HG03066 (cell line): ENCODE results near the gene TRIO.

Experiments used
- ATAC-seq: cut with Tn5 transposase; IDR thresholded peaks from one replicate; pipeline ENCODE4 v1.9.1; 2021; ENCODE audit warnings: low read depth; ENCODE audit not compliant: unreplicated experiment

Gene TRIO

DNA sequence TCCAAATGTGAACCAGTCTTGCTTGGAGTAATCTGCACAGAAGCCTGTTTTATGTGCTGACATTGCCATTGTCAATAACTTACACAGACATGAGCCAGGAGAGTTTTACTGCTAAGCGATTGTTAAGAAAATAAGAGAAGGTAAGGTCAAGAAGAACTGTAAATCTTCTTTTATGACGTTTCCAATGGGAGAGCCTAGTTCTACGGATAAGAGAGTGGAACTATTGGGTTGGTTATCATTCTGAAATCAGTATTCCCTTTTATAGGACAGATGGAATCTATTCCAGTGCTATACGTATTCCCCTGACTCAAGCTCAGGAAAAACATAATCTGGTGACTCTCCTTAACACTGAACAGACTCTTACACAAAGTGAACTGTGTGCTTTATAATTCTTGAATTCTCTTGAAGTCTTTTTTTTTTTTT lies 300.5 kb downstream of the TRIO start:
- no peak for ATAC-seq

DNA sequence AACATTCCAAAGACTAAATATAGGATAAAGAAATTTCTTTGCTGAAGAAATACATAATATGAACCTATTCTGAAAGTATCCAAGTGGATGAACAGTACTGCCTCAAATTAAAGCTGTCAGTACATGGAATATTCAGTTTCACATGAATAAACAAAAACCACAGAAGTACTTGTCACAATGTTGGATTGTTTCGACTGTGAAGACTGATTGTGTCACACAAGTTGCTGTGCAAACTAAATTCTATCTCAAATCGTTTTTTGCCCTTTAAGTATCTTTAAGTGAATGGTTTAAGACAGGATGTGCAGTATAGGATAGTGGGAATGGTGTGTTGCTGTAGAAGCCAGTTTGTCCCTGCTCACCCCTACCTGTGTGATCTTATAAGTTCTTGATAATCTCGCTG lies 301.0 kb downstream of the TRIO start:
- ATAC-seq: no peak

DNA sequence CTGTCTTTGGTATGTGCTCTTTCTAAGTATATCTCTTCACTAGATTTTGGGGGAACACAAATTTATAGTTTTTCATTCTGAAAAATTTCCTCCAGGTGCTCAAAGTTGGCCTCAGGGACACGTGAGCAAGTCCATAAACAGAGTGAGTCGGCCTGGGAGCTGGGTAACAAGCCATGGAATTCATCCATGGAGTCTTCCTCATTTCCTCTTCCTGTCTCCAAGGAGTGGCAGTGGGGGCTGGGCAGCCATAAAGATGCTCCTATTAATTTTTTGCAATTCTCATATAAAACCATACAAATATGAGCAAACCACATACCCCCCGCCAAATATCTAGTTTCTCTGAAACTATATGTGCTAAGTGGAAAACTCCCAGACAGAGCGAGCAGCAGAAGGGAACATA lies 301.9 kb downstream of the TRIO start:
- ATAC-seq: no peak

DNA sequence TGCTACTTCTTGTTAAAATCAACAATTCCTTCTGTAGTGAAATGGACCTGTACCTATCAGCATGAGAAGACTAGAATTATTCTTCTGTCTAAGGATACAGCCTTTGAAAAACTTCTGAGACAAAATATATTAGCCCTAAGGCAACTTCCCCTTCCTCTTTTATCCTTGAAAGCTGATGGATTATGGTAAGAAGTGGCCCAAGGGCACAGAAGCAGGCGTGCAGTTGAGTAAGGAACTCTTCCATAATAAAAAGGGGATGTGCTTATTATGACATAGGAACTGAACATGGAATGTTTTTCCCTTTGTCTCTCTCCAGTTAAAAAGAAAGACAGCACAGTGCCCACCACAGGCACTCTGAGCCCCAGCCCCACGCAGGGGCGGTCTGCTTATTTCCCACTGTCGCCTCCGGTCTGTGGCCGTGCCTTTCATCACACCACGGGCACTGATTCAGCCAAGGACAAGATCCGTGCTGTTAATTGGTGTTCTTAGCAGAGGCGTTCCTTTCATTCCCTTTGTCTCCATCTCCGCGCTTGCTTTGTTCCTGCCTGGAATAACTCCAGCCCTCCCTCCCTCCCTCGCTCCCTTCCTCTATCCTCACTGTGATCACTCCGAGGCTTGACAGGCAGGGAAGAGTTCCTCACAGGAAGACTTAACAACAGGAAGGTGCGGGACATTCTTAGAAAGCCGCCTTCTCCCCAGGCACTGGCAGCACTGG lies 302.6 kb downstream of the TRIO start:
- ATAC-seq: no peak

DNA sequence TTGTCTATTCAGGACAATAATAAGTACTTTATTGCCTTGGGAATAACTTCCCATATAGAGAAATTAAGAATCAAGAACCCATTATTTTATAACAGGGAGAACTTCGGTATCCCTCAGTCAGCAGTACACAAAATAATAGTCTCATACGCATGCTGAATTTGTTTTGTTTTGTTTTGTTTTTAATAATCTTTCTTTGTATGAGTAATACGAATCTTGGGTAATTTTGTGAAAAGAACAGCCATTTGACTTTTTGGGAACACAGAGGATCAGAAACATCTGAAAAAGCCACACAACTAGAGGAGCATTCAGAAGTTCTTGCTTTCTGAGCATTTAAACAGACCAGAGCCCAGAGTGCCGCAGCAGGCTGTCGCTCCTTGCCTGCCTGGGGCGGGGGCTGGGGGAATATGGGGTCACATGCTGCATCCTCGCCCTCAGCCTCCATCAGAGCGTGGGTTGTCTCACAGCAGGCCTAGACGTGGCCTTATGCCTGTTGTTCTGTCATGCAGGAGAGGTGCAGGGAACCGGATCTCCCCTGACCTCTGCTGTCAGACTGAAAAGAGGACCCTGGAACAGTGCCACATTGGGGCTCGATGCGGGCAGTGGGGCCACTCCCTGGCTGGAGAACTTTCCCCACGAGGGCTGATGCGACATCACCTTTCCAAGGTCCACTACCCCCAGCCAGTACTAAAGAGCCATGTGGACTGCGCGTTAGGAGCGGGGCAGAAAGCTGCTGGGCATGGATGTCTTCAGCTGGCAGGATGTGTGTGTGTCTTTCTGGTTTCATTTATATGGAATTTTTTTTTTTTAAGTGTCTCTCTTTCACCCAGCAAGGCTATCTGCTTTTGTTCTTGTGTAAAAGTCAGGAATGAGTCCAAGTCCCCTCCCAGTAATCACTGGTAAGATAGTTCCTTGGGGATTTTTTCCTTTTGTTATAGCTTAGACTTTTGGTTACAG lies 305.1 kb downstream of the TRIO start:
- ATAC-seq: peak; percentile 64

DNA sequence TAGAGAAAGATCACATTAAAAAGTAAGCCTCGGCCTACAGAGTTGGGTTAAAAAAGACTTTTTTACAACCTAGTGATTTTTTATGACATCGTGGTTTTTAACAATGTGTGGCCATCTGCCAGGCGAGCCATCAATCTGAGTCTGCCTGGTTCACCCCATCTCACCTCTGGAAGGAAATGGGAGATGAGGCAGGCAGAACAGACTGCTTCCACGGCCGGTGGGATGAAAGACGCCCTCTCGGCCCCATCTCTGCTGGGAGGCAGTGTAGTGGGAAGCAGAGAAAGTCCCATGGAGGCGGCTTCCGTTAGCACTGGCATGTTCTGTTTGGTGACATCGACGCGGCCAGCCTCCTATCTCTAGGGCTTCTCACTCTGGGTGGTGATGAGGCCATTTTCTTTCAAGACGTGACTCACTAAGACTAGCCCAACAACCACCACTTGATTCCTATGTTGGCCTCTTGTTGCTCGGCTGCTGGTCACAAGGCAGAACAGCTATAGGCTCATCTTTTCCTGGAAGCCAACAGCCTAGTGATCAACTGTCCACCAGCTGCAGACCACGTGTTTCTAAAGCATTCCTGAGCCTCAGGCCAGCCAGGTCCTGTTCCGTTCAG lies 306.0 kb downstream of the TRIO start:
- no peak for ATAC-seq

DNA sequence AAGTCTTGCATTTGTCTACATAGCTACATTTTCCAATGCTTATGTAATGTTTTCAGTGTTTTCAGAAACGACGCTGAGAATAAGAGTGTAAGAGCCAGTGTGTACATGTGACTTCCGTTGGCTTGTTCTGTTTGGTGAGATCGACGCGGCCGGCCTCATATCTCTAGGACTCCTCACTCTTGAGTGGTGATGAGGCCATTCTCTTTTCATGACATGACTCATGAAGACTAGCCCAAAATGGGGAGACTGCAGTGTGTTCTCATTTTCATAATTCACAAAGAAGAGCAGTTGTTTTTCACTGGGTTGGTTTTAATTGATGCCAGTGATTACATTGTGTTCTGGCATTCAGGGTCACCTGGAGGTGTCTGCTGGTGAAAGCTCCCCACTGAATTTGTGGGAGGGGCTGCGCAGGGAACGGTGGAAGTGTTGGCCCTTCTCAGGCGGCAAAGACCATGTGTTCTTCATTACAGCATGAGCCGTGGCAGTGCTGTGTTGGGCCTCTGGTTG lies 306.9 kb downstream of the TRIO start:
- ATAC-seq: no peak

DNA sequence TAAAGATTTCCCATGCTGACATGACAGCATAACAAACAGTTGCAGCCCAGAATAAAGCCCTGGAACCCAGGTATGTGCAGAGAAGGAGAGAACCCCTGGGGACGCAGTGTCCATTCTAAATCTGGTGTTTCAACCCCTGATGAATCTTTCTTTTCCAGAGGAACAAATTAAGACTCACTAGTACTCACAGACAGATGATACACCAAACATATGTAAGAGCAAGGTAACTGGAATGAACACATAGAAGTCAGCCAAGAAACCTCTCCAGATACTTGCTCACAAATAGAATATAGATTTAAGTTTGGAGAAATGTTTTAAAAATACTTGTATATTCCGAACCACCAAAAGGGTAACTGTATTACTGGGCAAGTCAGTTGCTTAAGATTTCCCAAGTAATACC lies 307.6 kb downstream of the TRIO start:
- ATAC-seq: no peak

DNA sequence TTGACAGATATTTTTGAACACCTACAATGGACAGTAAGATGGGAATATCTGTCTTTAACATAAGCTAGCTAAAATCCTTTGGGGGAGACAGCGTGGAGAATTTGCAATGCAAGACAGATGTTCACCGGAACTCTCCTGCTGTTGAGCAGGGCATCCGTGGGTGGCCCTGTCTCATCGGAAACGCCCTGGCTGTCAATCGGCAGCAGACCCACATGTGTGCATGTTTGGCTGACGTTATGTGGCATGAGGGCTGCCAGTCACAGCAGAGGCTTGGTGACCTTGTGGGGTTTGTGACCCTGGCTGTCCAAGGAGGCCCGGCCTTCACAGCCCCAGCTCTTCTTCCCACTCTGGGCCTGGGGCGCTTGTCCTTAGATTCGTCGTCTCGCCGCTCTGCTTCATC lies 308.7 kb downstream of the TRIO start:
- ATAC-seq: no peak

DNA sequence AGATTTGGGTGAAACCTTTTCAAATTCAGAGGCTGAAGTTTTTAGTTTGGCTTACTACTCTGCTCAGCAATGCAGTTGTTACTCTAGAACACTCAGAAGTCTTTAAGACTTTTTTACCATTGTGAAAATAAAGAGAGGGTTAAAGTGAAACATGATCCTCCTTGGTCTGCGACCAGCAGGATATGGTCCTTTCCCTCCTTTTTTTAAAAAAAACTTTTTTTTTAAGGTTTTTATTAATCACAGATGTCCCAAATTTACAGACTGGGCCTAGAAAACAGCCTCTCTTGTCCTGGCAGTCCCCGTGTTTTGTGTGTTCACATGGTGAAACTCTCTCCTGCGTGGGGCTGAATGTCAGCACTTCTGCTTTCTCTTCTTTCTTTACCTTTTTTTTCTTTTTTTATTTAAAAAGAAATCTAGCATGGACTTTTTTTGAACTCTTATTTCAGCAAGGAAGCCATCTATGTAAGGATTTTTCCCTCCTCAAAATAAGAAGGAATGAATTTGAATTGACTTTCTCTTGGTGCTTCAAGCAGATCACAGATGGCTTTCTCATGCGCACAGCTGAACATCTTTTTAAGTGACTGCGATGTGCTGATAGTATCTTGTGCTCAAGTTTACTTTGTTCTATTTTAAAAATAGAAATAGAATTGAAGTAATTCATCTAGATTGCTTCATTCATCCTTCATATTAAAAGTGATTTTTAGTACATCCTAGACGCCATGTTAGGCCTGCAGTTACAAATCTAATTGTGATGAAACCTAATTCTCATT lies 309.7 kb downstream of the TRIO start:
- no peak for ATAC-seq

DNA sequence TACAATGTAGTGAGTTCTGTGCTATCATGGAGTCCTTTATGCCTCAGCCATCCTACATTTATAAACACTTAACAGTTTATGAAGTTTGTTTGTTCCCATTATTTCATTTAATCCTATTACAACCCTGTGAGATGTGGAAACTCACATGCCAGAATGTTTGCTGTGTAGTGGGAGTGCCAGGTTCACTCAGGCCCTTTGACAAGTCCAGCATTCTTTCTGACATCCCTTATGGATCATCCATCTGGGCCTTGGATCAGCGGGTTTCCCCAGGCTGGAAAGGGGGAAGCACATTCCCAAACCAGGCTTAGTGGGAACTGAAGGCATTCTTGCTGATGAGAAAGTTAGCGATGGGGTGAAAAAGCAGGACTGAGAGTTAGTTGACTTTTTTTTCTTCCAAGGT lies 310.3 kb downstream of the TRIO start:
- ATAC-seq: no peak

DNA sequence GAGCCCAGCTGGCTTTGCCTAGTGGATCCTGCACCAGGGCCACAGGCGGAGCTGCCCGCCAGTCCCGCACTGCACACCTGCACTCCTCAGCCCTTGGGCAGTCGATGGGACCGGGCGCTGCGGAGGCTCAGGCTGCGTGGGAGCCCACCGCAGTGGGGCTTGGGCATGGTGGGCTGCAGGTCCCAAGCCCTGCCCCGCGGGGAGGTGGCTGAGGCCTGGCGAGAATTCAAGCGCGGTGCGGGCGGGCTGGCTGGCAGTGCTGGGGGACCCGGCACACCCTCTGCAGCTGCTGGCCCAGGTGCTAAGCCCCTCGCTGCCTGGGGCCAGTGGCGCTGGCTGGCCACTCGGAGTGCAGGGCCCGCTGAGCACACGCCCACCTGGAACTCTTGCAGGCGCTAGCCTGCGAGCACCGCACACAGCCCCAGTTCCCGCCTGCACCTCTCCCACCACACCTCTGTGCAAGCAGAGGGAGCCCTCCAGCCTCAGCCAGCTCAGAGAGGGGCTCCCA lies 312.7 kb downstream of the TRIO start:
- no peak for ATAC-seq

DNA sequence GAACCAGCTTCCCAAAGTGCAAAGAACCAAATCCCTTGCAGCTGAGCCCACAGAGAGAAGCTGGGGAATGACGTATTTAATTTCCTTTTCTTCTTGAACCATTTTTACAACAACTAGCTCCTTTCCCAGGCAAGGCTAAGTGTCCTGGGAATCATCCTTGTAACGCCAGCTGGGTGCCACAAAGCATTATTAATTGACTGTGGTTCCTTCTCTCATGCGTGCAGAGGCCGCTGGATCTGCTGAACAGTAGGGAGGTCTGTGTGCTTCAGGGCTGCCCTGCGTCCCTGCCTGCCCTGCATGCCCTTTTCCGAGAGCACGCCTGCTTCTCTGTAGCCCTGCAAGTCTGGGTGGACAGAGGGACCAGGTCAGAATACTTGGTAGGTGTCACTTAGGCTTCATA lies 314.3 kb downstream of the TRIO start:
- ATAC-seq: no peak

DNA sequence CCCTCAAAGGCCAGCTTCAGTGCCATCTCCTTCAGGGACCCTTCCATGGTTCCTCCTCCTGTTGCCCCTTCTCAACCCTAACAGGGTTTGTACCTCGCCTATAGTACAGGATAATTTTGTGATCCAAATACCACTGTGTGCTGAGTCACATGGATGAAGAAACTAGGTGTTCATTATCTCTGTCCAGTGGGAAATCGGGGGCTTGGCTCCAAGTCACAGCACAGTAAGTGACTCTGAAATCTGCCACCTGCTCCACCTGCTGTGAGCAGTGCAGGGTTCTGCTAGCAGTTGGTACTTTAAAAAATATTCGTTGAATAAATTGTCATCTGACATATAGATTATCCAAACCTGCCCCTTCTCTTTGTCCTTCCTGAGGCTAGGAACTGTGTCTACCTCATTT lies 315.3 kb downstream of the TRIO start:
- no peak for ATAC-seq

DNA sequence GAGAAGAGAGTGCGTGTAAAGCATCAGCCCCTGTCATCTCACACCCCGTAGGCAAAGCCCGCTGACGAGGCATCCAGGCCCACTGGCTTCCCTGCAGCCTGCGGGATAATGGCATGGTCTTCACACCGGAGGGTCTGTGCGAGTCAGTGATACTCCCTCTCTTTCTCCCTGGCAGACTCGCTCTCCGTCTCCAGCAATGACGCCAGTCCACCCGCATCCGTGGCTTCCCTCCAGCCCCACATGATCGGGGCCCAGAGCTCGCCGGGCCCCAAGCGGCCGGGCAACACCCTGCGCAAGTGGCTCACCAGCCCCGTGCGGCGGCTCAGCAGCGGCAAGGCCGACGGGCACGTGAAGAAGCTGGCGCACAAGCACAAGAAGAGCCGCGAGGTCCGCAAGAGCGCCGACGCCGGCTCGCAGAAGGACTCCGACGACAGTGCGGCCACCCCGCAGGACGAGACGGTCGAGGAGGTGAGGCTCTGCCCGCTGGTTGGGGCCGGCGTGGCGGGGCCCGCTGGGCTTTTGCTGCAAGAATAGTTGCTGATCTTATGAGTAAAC lies 317.8 kb downstream of the TRIO start:
- ATAC-seq: no peak

DNA sequence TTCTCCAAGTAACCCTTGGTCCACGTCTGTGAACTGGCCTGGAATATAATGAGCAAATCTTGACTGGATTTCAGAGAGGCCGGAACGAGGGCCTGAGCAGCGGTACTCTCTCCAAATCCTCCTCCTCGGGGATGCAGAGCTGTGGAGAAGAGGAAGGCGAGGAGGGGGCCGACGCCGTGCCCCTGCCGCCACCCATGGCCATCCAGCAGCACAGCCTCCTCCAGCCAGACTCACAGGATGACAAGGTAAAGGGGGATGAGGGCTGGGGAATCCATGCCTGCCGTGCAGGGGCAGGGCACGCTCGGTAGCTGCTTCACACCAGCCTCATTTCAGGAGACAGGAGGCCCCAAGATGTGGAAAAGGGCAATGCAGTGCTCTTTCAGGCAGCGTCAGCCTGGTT lies 319.5 kb downstream of the TRIO start:
- ATAC-seq: no peak

DNA sequence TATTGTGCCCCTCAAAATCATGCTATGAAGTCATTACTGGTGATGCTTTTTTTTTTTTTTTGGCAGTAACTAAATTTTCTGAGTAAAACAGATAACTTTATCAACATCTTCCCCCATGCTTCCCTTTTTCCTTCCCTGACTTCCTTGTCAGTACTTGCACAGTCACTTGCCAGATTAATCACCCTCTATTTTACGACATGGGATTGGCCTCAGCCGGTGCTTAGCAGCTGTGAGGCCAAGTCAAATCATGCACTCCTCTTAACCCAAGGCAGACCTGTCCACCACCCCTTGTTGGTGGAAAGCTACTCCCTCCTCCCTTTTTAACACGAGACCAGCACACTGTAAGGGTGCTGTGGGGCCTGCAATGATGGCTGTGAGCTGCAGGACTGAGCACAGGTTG lies 320.5 kb downstream of the TRIO start:
- no peak for ATAC-seq

DNA sequence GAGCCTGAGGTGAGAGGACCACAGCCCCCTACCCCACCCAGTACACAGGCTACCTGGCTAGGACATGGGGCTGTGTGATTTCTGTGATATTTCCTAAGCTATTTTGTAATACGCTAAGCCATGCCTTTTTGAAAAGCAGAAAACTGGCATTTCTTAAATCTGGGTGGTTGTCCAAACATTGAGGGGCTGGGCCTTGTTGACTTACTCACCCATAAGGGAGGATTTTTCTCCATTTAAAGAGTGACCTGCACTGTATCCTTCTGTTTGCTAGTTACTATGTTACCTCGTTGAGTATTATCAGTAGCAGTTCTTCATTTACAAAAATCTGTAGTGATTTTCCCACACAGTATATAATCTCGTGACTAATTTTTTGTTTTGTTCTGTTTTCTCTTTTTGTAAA lies 321.0 kb downstream of the TRIO start:
- no peak for ATAC-seq

DNA sequence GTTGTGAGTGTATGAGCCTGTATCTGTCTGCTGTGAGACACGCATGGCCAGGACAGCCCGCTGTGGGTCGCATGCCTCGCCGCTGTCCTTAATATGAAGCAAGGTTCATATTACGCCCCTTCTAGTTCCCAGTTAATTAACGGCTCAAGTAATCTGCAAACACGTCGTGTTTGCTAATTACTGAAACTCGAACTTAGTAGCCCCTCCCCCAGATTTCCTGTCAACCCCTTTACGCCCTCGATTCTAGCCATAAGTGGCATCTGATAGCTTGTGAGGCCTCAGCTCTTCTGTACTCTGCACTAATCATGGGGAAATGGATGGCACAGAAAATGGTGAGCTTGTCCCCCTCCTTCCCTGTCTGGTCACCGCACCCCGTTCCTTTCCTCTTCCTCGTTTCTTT lies 321.5 kb downstream of the TRIO start:
- no peak for ATAC-seq

DNA sequence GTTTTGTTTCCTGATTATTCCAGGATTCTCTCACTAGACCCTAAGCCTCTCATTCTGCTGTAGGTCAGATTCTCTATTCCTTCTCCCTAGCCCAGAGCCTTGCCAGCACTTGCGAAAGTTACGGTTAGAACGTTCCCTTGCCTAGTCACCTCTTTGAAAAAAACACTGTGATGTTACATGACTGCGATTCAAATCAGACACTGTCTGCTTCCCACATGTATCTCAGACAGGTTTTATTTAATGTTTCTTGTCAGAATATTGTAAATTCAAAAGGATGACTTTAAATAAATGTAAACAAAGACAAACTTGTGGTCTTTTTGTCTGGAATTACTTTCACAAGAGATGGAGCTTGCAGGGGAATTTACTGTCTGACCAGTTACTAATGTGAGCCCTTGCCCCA lies 322.0 kb downstream of the TRIO start:
- no peak for ATAC-seq
